GM19099 (cell line): ENCODE measurements around the gene GPRIN3.

ENCODE experiments used
- POLR2A ChIP-seq: IDR thresholded peaks from 3 replicates; pipeline ENCODE4 v1.6.1; 2011; ENCODE audit warnings: low read depth; ENCODE audit not compliant: insufficient read length; ENCODE audit errors: extremely low read depth

The GPRIN3 gene

GRCh38 chr4:89285745-89286144 lies 21.9 kb downstream of the GPRIN3 start:
- TF ChIP-seq POLR2A = no peak

DNA sequence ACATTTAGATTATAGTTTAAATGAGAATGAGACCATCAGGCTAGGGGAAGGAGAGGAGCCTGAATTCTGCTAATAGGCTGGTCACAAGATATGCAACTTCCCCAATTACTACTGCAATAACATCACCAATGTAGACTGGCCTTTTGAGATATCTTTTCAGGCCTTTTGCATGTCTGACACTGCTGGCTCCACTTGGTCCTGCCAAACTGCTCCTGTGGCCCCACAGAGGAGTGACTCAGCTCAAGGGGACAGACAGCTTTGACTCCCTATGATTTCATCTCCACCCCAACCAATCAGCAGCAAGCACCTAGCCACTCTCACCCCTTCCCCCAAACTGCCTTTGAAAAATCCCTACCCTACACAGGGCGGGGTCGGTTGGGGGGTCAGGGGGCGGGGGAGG lies 22.8 kb downstream of the GPRIN3 start:
- no peak for TF ChIP-seq POLR2A

- TF ChIP-seq POLR2A = no peak
Measured at GRCh38 chr4:89284020-89284424, 23.6 kb downstream of the GPRIN3 start.

- no peak for TF ChIP-seq POLR2A
Measured at GRCh38 chr4:89283226-89284009, 24.2 kb downstream of the GPRIN3 start.

DNA sequence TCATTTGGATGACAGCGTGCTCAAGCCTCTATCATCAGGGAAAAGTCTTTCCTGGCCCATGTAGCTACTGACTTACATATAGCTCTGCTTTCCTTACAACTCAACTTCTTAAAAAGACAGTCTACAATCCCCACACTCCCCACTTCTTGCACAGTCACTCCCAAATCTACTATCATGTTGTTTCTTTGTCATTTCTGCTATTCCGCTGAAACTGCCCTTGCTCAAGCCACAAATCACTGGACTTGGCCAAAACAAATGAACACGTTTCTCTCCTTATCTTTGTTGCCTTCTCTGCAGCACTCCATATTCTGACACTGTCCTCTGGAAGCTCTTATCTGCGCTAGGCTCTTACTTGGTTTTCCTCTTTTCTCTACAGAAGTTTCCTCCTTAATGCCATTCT lies 28.2 kb downstream of the GPRIN3 start:
- no peak for TF ChIP-seq POLR2A

DNA sequence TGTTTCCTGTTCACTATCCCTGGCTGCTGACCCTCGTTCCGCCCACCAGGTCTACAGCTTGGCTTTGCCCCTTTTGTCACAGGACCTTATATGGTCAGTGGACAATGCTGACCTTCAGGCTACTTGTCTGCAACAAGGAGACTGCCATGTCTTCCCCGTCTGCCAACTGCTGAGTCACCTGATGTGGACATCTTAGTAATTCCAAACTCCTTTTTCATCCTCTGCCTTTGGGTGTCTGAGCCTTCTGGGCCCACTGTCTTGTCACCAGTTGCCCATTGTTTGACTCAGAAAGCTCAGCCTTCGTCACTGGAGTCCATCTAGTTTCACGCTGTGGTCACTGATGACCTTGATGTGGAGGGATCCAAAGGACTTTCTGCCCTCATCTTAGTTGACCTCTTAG lies 30.2 kb downstream of the GPRIN3 start:
- TF ChIP-seq POLR2A = no peak

DNA sequence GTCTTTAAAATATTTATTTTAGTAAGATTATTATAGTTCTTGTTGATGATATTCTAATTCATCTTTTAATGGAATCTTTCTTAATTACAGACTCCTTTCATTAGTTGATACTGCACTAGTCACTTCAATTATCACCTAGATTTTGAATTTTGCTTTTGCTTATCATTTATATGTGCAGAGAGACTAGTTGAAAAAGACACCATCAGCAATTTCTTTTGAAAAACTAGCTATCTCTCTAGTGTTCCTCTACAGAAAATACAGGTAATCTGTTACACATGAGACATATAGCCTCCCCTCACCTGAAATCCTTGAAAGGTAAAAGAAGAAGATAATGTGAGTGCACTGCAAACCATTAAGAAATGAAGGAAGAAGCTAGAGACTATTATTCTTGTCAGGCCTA lies 31.3 kb downstream of the GPRIN3 start:
- no peak for TF ChIP-seq POLR2A

GRCh38 chr4:89275587-89275986 lies 32.0 kb downstream of the GPRIN3 start:
- TF ChIP-seq POLR2A = no peak

DNA sequence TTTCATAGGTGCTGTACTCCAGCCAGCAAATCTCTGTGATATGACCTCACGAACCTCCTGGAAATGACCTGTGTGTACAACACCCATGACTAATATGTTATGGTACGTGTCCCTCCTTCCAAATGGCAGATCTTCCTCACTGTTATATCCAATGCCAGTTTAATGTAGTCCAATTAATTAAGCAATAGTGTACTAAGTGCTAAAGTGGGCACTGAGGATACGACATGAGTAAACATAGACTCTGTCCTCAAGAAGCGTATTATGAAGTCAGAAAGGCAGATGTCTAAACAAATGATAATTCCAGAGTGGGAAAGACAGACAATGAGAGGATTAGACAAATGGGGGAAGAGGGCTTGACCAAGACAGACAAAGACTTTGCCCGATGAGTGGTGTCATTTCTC lies 33.9 kb downstream of the GPRIN3 start:
- TF ChIP-seq POLR2A = no peak

DNA sequence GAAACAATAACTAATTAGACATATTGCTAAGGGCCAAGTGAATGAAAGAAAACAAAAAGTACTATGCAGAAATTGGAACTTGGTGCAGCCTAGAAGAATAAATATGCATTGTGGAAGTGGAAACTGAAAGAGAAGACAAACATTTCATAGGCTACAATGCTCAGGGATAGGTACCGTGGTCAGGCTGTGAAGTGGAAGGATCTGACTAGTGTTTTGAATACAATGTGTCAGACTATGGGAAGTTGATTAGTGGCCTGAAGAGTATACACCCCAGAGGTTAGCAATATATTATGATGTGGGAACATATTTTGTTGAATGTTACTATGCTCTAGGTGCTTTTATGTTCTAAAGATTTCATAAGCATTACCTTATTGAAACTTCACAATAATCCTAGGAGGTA lies 36.8 kb downstream of the GPRIN3 start:
- TF ChIP-seq POLR2A = no peak

DNA sequence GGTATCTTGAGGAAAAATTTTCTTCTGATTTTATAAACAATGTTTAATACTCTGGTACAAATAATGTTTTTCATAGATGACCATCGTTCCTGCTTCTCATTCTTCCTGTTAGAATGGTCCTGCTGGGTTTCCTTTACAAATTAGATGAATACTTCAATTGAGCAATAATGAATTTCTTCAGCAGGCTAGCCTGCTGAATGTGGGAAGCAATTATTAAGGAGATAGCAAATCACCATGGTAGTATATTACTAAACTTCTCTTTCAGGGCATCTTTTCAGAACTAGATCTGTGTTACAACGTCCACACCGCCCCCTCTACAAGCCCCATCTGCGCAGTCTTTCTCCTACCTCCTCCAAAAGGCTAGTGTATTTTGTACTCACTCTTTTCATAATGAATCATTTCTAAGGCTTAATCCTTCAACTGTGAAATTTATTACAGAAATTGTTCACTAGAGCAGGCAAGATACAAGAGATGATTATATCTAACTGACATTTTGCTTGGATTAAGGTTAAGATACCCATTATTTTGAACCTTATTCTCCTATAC lies 38.4 kb downstream of the GPRIN3 start:
- no peak for TF ChIP-seq POLR2A

GRCh38 chr4:89268679-89269078 lies 38.9 kb downstream of the GPRIN3 start:
- TF ChIP-seq POLR2A = no peak

- no peak for TF ChIP-seq POLR2A
Measured at GRCh38 chr4:89267846-89268245, 39.8 kb downstream of the GPRIN3 start.

GRCh38 chr4:89267392-89267791 lies 40.2 kb downstream of the GPRIN3 start:
- no peak for TF ChIP-seq POLR2A

- no peak for TF ChIP-seq POLR2A
Measured at GRCh38 chr4:89266128-89266527, 41.5 kb downstream of the GPRIN3 start.

GRCh38 chr4:89263265-89263664 lies 44.3 kb downstream of the GPRIN3 start:
- no peak for TF ChIP-seq POLR2A
